Testis (tissue), 3 donors: ENCODE results near the gene LYPD8. TPM values are rescaled to one million over a fixed set of nuclear protein-coding genes. Genes with fewer than 3 reads are reported as not detected.

Experiments
- DNase-seq: peaks from one replicate; pipeline ENCODE4 v3.0.0-alpha.2; 2019
- H3K27ac ChIP-seq, 2 donors: fragments of 200-600 bp; sonication (generic); one replicate each; pipeline ENCODE4 v1.5.1; 2019
- H3K27me3 ChIP-seq: fragments of 200-600 bp; sonication (generic); one replicate; pipeline ENCODE4 v1.5.1; 2019
- H3K36me3 ChIP-seq: fragments of 200-600 bp; sonication (generic); one replicate; pipeline ENCODE4 v1.5.1; 2017; ENCODE audit warnings: low read depth; ENCODE audit errors: missing control alignments
- H3K4me1 ChIP-seq: fragments of 200-600 bp; sonication (generic); one replicate; pipeline ENCODE4 v1.5.1; 2019
- H3K4me3 ChIP-seq, 2 donors: fragments of 200-600 bp; sonication (generic); one replicate each; pipeline ENCODE4 v1.5.1; 2017 to 2019
- H3K9me3 ChIP-seq: fragments of 200-600 bp; sonication (generic); one replicate; pipeline ENCODE4 v1.5.1; 2017
- CTCF ChIP-seq, 3 experiments: fragments of 450-650 bp in 2 of 3; fragments of 200-600 bp in 1 of 3; sonication (generic) in 1 of 3; IDR thresholded peaks; one replicate each; pipeline ENCODE4 v1.5.1; 2016 to 2019; ENCODE audit warnings: antibody characterized with exemption in 3 of 3, mild to moderate bottlenecking in 2 of 3, moderate library complexity in 1 of 3
- POLR2A ChIP-seq: fragments of 450-650 bp; IDR thresholded peaks from one replicate; pipeline ENCODE4 v1.6.1; 2017; ENCODE audit warnings: antibody characterized with exemption, mild to moderate bottlenecking, moderate library complexity
- WGBS, 2 donors: methylation state at CpG; one replicate each; pipeline ENCODE4 v1.1.5; 2018; 5-methylcytosine and 5-hydroxymethylcytosine counted together
- intact Hi-C: fragments of 100-400 bp; cut with DNase I; formaldehyde crosslinking; loops from one replicate; pipeline ENCODE4 v1.15.1; 2023; ENCODE audit warnings: low total_unique reads
- polyA plus RNA-seq: library from polyadenylated mRNA; stranded (reverse); fragments of 350-450 nt; fragmentation: Illumina TruSeq; extraction: RNeasy Lipid Tissue Mini Kit (QIAGEN cat#74804); gene quantifications from one replicate; pipeline ENCODE4 v1.2.3, GENCODE V29; 2014; ENCODE audit warnings: low read depth, low replicate concordance; ENCODE audit not compliant: insufficient read depth
- total RNA-seq, 2 donors: library from RNA; depleted of rRNA; stranded (reverse); fragments of >200 nt; gene quantifications; one replicate each; pipeline ENCODE4 v1.2.3, GENCODE V29; 2016

Gene LYPD8
- total and polyA plus RNA-seq, 3 donors from 2014 or later = 0.43 to 0.91 (median 0.79) TPM

GRCh38 chr1:248751635-248752034 is 3.9 kb downstream of the LYPD8 start:
- intact Hi-C loops = no loop called here
- Histone ChIP-seq H3K36me3 (no peaks in the 10 kb centered on the region), H3K4me1 (no peaks in the 10 kb centered on the region), H3K27me3 (no peaks in the 10 kb centered on the region), H3K9me3 (no peaks in the 10 kb centered on the region), H3K4me3 (no peak overlapping the region), H3K27ac (no peak overlapping the region)
- no peak for DNase-seq
- no peak for TF ChIP-seq CTCF (IDR thresholded peaks at IDR 0.05)
- TF ChIP-seq POLR2A = no peak
- 55 to 57% methylated on average over 4 of the region's 4 CpGs for WGBS, 2 donors

DNA sequence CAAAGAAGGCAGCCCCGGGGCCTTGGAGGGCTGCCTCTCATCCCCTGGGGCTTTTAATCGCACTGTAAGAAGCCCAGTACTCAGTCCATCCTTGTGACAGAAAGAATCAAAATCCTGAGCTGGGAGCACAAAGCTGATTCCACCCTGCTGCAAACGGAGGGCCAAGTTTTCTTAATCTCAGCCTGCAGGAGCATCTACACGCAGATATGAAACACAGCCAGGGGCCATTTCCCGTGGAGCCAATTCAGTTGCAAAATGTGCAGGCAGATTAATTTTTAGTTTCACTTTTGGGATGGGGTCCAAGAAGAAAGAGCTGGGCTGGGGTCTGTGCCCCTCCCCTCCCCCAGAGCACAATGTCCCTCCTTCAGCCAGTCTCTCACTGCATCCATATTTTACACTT is 4.4 kb downstream of the LYPD8 start:
- TF ChIP-seq POLR2A (no peak), CTCF (IDR thresholded peaks at IDR 0.05) (no peak)
- no peak for DNase-seq
- no peaks in the 10 kb centered on the region for H3K4me1 ChIP-seq
- H3K4me3 ChIP-seq = no peak overlapping the region
- H3K27ac ChIP-seq = no peak overlapping the region
- no peaks in the 10 kb centered on the region for H3K36me3 ChIP-seq
- intact Hi-C loops = no loop called here
- WGBS, 2 donors = 26 to 32% methylated on average over 5 of the region's 5 CpGs
- H3K9me3 ChIP-seq = no peaks in the 10 kb centered on the region
- no peaks in the 10 kb centered on the region for H3K27me3 ChIP-seq

- DNase-seq = no peak
- Histone ChIP-seq H3K27ac (no peak overlapping the region), H3K27me3 (no peaks in the 10 kb centered on the region), H3K9me3 (no peaks in the 10 kb centered on the region), H3K4me3 (no peak overlapping the region), H3K4me1 (no peaks in the 10 kb centered on the region), H3K36me3 (no peaks in the 10 kb centered on the region)
- intact Hi-C loops = no loop called here
- TF ChIP-seq POLR2A (no peak), CTCF (IDR thresholded peaks at IDR 0.05) (no peak)
- 53 to 68% methylated on average over 2 of the region's 2 CpGs for WGBS, 2 donors
Observed at GRCh38 chr1:248750496-248750895, 5.1 kb downstream of the LYPD8 start.

DNA sequence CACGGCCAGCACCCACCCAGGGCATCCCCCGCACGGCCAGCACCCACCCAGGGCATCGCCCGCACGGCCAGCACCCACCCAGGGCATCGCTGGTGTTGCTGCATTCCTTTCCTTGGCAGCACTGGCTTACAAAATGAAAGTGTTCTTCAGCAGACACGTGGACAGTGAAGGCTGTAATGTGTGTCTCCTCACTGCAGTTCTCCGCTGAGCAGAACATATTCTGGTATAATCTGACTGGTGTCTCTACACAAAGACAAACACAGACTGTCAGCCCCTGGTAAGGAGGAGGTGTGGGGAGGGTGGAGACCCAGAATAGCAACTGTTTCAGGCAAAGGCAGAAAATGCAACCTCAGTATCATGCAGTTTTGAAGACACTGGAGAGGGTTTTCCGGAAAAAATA is 7.3 kb downstream of the LYPD8 start:
- intact Hi-C loops = no loop called here
- TF ChIP-seq POLR2A = no peak
- no peak for TF ChIP-seq CTCF (IDR thresholded peaks at IDR 0.05)
- Histone ChIP-seq H3K4me3 (no peak overlapping the region), H3K4me1 (no peaks in the 10 kb centered on the region), H3K9me3 (no peaks in the 10 kb centered on the region), H3K27me3 (no peaks in the 10 kb centered on the region), H3K27ac (no peak overlapping the region), H3K36me3 (no peaks in the 10 kb centered on the region)
- 51 to 71% methylated on average over 3 to 10 of the region's 10 CpGs for WGBS, 2 donors
- DNase-seq = no peak

- Histone ChIP-seq H3K27me3 (no peaks in the 10 kb centered on the region), H3K36me3 (no peaks in the 10 kb centered on the region), H3K9me3 (no peaks in the 10 kb centered on the region), H3K4me1 (no peaks in the 10 kb centered on the region), H3K27ac (no peak overlapping the region), H3K4me3 (no peak overlapping the region)
- no peak for DNase-seq
- TF ChIP-seq POLR2A = no peak
- TF ChIP-seq CTCF (IDR thresholded peaks at IDR 0.05) = no peak
- WGBS, 2 donors = 93 to 96% methylated on average over 7 of the region's 7 CpGs
- intact Hi-C loops = no loop called here
Observed at GRCh38 chr1:248740876-248741275, 14.7 kb downstream of the LYPD8 start.
